Thyroid gland (tissue), 4 donors: Measurements from ENCODE around the gene SNAP47. TPM values are rescaled to one million over a fixed set of nuclear protein-coding genes. Genes with fewer than 3 reads are reported as not detected.

Experiments used
- DNase-seq, 2 donors: peaks; one replicate each; pipeline ENCODE4 v3.0.0-alpha.2; 2019
- H3K27ac ChIP-seq, 3 donors: fragments of 200-600 bp; sonication (generic); 1 replicate in 2 of 3; 2 replicates in 1 of 3; pipeline ENCODE4 v1.5.1; 2016 to 2019; ENCODE audit warnings: mild to moderate bottlenecking in 1 of 3, moderate library complexity in 1 of 3
- H3K27me3 ChIP-seq: fragments of 200-600 bp; sonication (generic); one replicate; pipeline ENCODE4 v1.5.1; 2019
- H3K36me3 ChIP-seq, 2 donors: fragments of 200-600 bp; sonication (generic); one replicate each; pipeline ENCODE4 v1.5.1; 2016 to 2019
- H3K4me1 ChIP-seq, 2 donors: fragments of 200-600 bp; sonication (generic); one replicate each; pipeline ENCODE4 v1.5.1; 2017 to 2019
- H3K4me3 ChIP-seq, 3 donors: fragments of 200-600 bp; sonication (generic); replicated peaks in 1 of 3; 1 replicate in 2 of 3; 2 replicates in 1 of 3; pipeline ENCODE4 v1.5.1; 2016; ENCODE audit warnings: mild to moderate bottlenecking in 1 of 3
- H3K9me3 ChIP-seq: fragments of 200-600 bp; sonication (generic); one replicate; pipeline ENCODE4 v1.5.1; 2017
- POLR2A ChIP-seq, 2 donors: fragments of 450-650 bp; IDR thresholded peaks; one replicate each; pipeline ENCODE4 v1.6.1; 2017; ENCODE audit warnings: antibody characterized with exemption in 2 of 2, mild to moderate bottlenecking in 2 of 2, moderate library complexity in 1 of 2
- WGBS, 2 donors: methylation state at CpG; one replicate each; pipeline ENCODE4 v1.1.5; 2017; 5-methylcytosine and 5-hydroxymethylcytosine counted together
- intact Hi-C: fragments of 100-400 bp; cut with DNase I; formaldehyde crosslinking; loops from one replicate; pipeline ENCODE4 v1.15.1; 2023
- total RNA-seq, 4 donors: library from RNA; depleted of rRNA; stranded (reverse); fragments of >200 nt; gene quantifications; one replicate each; pipeline ENCODE4 v1.2.3, GENCODE V29; 2016
- TF ChIP-seq, protein P1 (sequence below), 6 experiments: fragments of 200-600 bp in 3 of 6; fragments of 450-650 bp in 3 of 6; sonication (generic) in 3 of 6; IDR thresholded peaks; one replicate each; pipeline ENCODE4 v1.5.1; 2016 to 2019; ENCODE audit warnings: antibody characterized with exemption in 6 of 6, mild to moderate bottlenecking in 2 of 6, inconsistent platforms in 1 of 6, moderate library complexity in 1 of 6

SNAP47 gene
- total RNA-seq, 4 donors from 2014 or later: 50.4 to 72.6 (median 65.0) TPM

GRCh38 chr1:227761621-227762230, 26.5 kb downstream of the SNAP47 start:
- no peak overlapping the region for H3K4me3 ChIP-seq
- no peak for TF ChIP-seq POLR2A (IDR thresholded peaks at IDR 0.05)
- TF ChIP-seq, protein P1, sequence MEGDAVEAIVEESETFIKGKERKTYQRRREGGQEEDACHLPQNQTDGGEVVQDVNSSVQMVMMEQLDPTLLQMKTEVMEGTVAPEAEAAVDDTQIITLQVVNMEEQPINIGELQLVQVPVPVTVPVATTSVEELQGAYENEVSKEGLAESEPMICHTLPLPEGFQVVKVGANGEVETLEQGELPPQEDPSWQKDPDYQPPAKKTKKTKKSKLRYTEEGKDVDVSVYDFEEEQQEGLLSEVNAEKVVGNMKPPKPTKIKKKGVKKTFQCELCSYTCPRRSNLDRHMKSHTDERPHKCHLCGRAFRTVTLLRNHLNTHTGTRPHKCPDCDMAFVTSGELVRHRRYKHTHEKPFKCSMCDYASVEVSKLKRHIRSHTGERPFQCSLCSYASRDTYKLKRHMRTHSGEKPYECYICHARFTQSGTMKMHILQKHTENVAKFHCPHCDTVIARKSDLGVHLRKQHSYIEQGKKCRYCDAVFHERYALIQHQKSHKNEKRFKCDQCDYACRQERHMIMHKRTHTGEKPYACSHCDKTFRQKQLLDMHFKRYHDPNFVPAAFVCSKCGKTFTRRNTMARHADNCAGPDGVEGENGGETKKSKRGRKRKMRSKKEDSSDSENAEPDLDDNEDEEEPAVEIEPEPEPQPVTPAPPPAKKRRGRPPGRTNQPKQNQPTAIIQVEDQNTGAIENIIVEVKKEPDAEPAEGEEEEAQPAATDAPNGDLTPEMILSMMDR (IDR thresholded peaks at IDR 0.05): no peak
- H3K36me3 ChIP-seq: peaks cover 11 to 16% of the 10 kb centered on the region in 2 donors
- no peak for DNase-seq
- intact Hi-C loops: loop anchor here (5.0 kb wide), 1 partner anchor 186 kb away; the partner anchor contains the start of gene WNT9A
- WGBS, 2 donors: 88 to 91% methylated on average over 12 to 15 of the region's 17 CpGs
- H3K27me3 ChIP-seq: no peaks in the 10 kb centered on the region
- H3K9me3 ChIP-seq: no peaks in the 10 kb centered on the region
- no peak overlapping the region for H3K27ac ChIP-seq
- H3K4me1 ChIP-seq: peaks cover 8 to 17% of the 10 kb centered on the region in 2 donors

DNA sequence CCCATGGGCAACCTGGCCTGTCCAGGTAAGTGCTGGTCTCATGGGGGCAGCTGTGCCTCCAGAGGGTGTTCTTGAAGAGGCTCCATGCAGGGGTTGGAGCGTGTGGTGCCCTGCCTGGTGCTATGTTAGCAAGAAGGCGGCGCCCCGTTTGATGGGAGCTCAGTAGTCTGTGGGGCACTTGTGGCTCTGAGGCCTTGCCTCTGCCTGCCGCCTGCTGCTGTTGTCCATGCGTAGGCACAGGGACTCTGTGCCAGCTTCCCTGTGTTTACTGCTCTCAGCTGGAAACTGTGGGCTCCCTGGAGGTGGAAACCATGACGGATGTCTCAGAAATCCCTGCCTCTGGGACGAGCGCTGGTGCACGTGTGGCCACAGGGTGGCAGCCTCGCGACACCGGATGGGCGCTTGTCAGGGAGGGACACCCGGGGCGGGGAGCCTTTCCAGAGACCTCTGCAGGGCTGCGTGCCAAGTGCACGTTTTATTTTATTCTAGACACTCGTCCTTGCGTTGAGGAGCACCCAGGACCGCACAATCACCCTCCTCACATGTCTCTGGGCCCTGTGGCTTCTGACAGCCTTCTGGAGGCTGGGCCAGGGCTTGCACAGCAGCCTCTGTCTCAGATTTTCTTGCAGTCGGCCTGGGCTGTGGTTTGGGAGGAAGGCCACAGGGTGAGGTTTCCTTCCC, 27.1 kb downstream of the SNAP47 start:
- peak; percentile 89 to 91 for DNase-seq
- H3K27me3 ChIP-seq: no peaks in the 10 kb centered on the region
- H3K9me3 ChIP-seq: no peaks in the 10 kb centered on the region
- 3 to 36% methylated on average over 12 to 16 of the region's 22 CpGs for WGBS, 2 donors
- intact Hi-C loops: loop anchor here (5.0 kb wide), 1 partner anchor 185 kb away; the partner anchor contains the start of gene WNT9A
- peaks cover 8 to 17% of the 10 kb centered on the region in 2 donors for H3K4me1 ChIP-seq
- H3K36me3 ChIP-seq: peaks cover 11 to 20% of the 10 kb centered on the region in 2 donors
- H3K4me3 ChIP-seq: no peak overlapping the region
- H3K27ac ChIP-seq: no peak overlapping the region
- TF ChIP-seq, protein P1 (IDR thresholded peaks at IDR 0.05): peak; percentile 75 to 93 (median 88)
- no peak for TF ChIP-seq POLR2A (IDR thresholded peaks at IDR 0.05)

DNA sequence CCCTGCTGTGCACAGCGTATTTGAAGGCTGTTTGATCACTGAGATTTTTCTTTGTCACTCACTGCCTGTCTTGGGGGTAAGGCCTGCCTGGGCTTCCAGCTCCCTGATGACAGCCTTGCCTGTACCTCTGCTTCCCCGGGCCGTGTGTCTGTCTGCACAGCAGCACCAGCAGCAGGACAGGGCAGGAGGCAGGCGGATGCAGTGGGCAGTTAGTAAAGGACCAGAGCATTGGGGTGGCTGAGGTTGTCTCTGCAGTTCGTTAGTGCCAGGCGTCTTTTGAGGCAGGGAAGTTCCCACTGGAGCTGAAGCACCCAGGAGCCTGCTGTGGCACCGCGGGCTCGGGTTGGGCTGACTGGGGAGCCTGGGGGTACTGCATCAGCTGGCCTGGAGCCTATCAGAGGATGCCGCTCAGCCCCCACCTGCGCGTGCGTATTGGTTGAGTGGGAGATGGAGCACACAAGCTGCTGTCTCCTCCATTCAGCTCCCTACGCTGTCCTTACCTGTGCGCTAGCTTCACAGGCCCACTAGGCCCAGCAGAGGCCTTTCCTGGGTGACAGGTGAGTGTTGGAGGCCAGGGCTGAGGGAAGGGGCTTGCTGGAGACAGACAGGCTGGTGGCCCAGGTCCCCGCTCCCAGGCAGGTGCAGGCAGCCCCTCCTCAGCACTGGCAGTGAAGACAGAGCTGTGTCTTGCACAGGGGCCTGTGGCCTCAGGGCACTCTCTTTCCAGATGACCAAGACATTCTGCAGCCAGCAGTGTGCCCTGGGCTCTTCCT, 28.2 kb downstream of the SNAP47 start:
- intact Hi-C loops: loop anchor here (5.0 kb wide), 1 partner anchor 184 kb away; the partner anchor contains the start of gene WNT9A
- TF ChIP-seq POLR2A (IDR thresholded peaks at IDR 0.05): no peak
- TF ChIP-seq, protein P1 (IDR thresholded peaks at IDR 0.05): no peak
- no peak for DNase-seq
- WGBS, 2 donors: 96 to 98% methylated on average over 11 to 12 of the region's 16 CpGs
- Histone ChIP-seq H3K4me1 (peaks cover 8 to 17% of the 10 kb centered on the region in 2 donors), H3K9me3 (no peaks in the 10 kb centered on the region), H3K4me3 (no peak overlapping the region), H3K36me3 (peaks cover 18 to 31% of the 10 kb centered on the region in 2 donors), H3K27me3 (no peaks in the 10 kb centered on the region), H3K27ac (no peak overlapping the region)

- intact Hi-C loops: loop anchor here (5.0 kb wide), 1 partner anchor 183 kb away; the partner anchor contains the start of gene WNT9A
- Histone ChIP-seq H3K36me3 (peaks cover 17 to 29% of the 10 kb centered on the region in 2 donors), H3K4me1 (peaks cover 8 to 17% of the 10 kb centered on the region in 2 donors), H3K27me3 (no peaks in the 10 kb centered on the region), H3K4me3 (no peak overlapping the region), H3K27ac (no peak overlapping the region), H3K9me3 (no peaks in the 10 kb centered on the region)
- TF ChIP-seq, protein P1 (IDR thresholded peaks at IDR 0.05): no peak
- TF ChIP-seq POLR2A (IDR thresholded peaks at IDR 0.05): no peak
- DNase-seq: no peak
- 92 to 96% methylated on average over 7 of the region's 7 CpGs for WGBS, 2 donors
These were observed 28.8 kb downstream of the SNAP47 start for GRCh38 chr1:227764019-227764391.
